Right lobe of liver (tissue), 4 donors: ENCODE measurements around the gene BANP.
"Not testable (repeated sequence)": the region's sequence is repeated elsewhere in the genome, so short reads cannot be mapped to it uniquely, and the experiment has no call there.

Source experiments
- CTCF ChIP-seq, 4 donors: fragments of 200-600 bp in 3 of 4; fragments of 450-650 bp in 1 of 4; IDR thresholded peaks; one replicate each; pipeline versions ENCODE4 v1.5.1 to v1.8.0; 2016 to 2022; ENCODE audit warnings: antibody characterized with exemption in 4 of 4, mild to moderate bottlenecking in 2 of 4
- POLR2A ChIP-seq: fragments of 450-650 bp; IDR thresholded peaks from one replicate; pipeline ENCODE4 v1.6.1; 2017; ENCODE audit warnings: antibody characterized with exemption, mild to moderate bottlenecking
- donor health status: DM: no; HTN: no; CAD: no.
- donor health status: DM: no; HTN: no; CAD: no.
- donor health status: DM: no; HTN: yes; CAD: no.

DNA sequence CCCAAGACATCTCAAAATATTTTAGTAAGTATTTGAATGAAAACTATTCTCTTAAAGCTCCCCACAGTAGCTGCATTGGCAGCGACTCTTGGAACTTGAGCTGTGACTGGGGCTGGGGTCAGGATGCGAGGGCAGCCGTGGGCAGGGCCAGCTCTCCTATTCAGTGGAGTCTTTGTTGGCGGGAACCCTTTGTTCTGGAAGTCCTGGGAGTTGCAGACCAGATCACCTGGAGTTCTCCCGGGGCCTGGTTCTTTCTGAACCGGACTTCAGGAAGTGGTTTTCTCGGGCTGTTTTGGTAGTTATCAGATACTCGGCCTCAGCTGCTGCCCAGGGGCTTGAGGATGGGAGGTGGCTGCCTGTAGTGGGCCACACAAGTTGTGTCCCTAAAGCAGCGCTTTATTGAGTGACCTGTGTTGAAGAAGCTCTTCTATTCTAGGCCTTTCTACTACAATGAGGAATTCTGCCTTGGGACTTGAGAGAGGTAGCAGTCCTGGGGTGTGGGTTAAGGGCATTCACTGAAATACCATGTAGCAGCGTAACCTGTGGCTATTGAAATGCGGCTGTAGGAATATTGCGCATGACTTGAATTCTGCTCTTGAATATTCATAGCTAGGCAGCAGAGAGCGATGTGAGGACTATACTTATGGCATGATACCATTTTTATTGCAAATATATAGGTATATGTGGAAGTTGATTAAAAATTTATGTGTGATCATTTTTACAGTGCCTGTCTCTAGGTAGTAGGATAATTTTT is 77.1 kb downstream of the BANP start:
- TF ChIP-seq CTCF (IDR thresholded peaks at IDR 0.05); POLR2A: not testable (repeated sequence)
